Measurements from ENCODE around the gene NPIPA8. TPM values are rescaled to one million over a fixed set of nuclear protein-coding genes. Genes with fewer than 3 reads are reported as not detected.
"Not testable (repeated sequence)": the region's sequence is repeated elsewhere in the genome, so short reads cannot be mapped to it uniquely, and the experiment has no call there.

Gene NPIPA8
- total and polyA plus RNA-seq, 9 of the 15 experiments (the other 6 are each of a cell fraction or from before 2014, with no cell fraction given): 1.8 to 28.9 (median 10.9) TPM

- WGBS (ENCODE audit: insufficient coverage, low coverage, missing lambda C conversion rate): 0% methylated on average over 2 of the region's 15 CpGs
Measured at GRCh38 chr16:18303059-18303706, 33.4 kb downstream of the NPIPA8 start.

GRCh38 chr16:18297714-18298113 is 38.8 kb downstream of the NPIPA8 start:
- FAIRE-seq; H3K4me3 ChIP-seq; H3K9me1 ChIP-seq (ENCODE audit: control insufficient read depth, insufficient read depth, low read length); ATAC-seq; intact Hi-C loops (cut with micrococcal nuclease); H3K9me3 ChIP-seq (replicated peaks; ENCODE audit: control insufficient read depth, insufficient read depth, low read depth, low read length); in situ Hi-C loops (cut with MboI); H2AFZ ChIP-seq (ENCODE audit: low read depth, low read length); H4K20me1 ChIP-seq (replicated peaks; ENCODE audit: control insufficient read depth, insufficient read depth, low read length); H3K36me3 ChIP-seq (ENCODE audit: control insufficient read depth, insufficient read depth, low read length); H3K27me3 ChIP-seq (ENCODE audit: control insufficient read depth in 2 of 2, insufficient read depth in 2 of 2, low read length in 2 of 2); H3K79me2 ChIP-seq (ENCODE audit: control insufficient read depth, insufficient read depth, low read length); POLR2A ChIA-PET; H3K4me1 ChIP-seq (replicated peaks in 1 of 2; ENCODE audit: control insufficient read depth in 2 of 2, insufficient read depth in 2 of 2, low read length in 2 of 2); BruUV-seq (replicated peaks); H3K4me2 ChIP-seq (ENCODE audit: insufficient read depth, low read length); DNase-seq (ENCODE audit: extremely low read depth in 1 of 4, low spot score in 3 of 4); H3K27ac ChIP-seq (ENCODE audit: extremely low read depth, low read depth, low read length); H3K9ac ChIP-seq (ENCODE audit: insufficient read depth in 1 of 2, low read depth in 2 of 2, low read length in 2 of 2); CTCF ChIA-PET (ENCODE audit: low intra/inter-chr PET ratio): not testable (repeated sequence)
- WGBS (ENCODE audit: insufficient coverage, low coverage, missing lambda C conversion rate): no CpG with 5 or more reads among the region's 1 CpG

More at GRCh38 chr16:18303059-18303706, 33.4 kb downstream of the NPIPA8 start:
- H3K4me1 ChIP-seq (replicated peaks in 1 of 2; ENCODE audit: control insufficient read depth in 2 of 2, insufficient read depth in 2 of 2, low read length in 2 of 2); H3K9me3 ChIP-seq (replicated peaks; ENCODE audit: control insufficient read depth, insufficient read depth, low read depth, low read length); FAIRE-seq; CTCF ChIA-PET (ENCODE audit: low intra/inter-chr PET ratio); H3K27ac ChIP-seq (ENCODE audit: extremely low read depth, low read depth, low read length); BruUV-seq (replicated peaks); H4K20me1 ChIP-seq (replicated peaks; ENCODE audit: control insufficient read depth, insufficient read depth, low read length); H3K4me3 ChIP-seq; H3K9me1 ChIP-seq (ENCODE audit: control insufficient read depth, insufficient read depth, low read length); H3K79me2 ChIP-seq (ENCODE audit: control insufficient read depth, insufficient read depth, low read length); intact Hi-C loops (cut with micrococcal nuclease); H3K9ac ChIP-seq (ENCODE audit: insufficient read depth in 1 of 2, low read depth in 2 of 2, low read length in 2 of 2); POLR2A ChIA-PET; H3K27me3 ChIP-seq (ENCODE audit: control insufficient read depth in 2 of 2, insufficient read depth in 2 of 2, low read length in 2 of 2); H3K36me3 ChIP-seq (ENCODE audit: control insufficient read depth, insufficient read depth, low read length); DNase-seq (ENCODE audit: extremely low read depth in 1 of 4, low spot score in 3 of 4); H3K4me2 ChIP-seq (ENCODE audit: insufficient read depth, low read length); H2AFZ ChIP-seq (ENCODE audit: low read depth, low read length); in situ Hi-C loops (cut with MboI); ATAC-seq: not testable (repeated sequence)

GRCh38 chr16:18296931-18297330 is 39.6 kb downstream of the NPIPA8 start:
- POLR2A ChIA-PET; H3K79me2 ChIP-seq (ENCODE audit: control insufficient read depth, insufficient read depth, low read length); H3K9ac ChIP-seq (ENCODE audit: insufficient read depth in 1 of 2, low read depth in 2 of 2, low read length in 2 of 2); DNase-seq (ENCODE audit: extremely low read depth in 1 of 4, low spot score in 3 of 4); H3K27me3 ChIP-seq (ENCODE audit: control insufficient read depth in 2 of 2, insufficient read depth in 2 of 2, low read length in 2 of 2); BruUV-seq (replicated peaks); CTCF ChIA-PET (ENCODE audit: low intra/inter-chr PET ratio); H3K4me3 ChIP-seq; H3K4me2 ChIP-seq (ENCODE audit: insufficient read depth, low read length); H3K4me1 ChIP-seq (replicated peaks in 1 of 2; ENCODE audit: control insufficient read depth in 2 of 2, insufficient read depth in 2 of 2, low read length in 2 of 2); H3K9me3 ChIP-seq (replicated peaks; ENCODE audit: control insufficient read depth, insufficient read depth, low read depth, low read length); ATAC-seq; H3K27ac ChIP-seq (ENCODE audit: extremely low read depth, low read depth, low read length); H3K9me1 ChIP-seq (ENCODE audit: control insufficient read depth, insufficient read depth, low read length); H3K36me3 ChIP-seq (ENCODE audit: control insufficient read depth, insufficient read depth, low read length); FAIRE-seq; intact Hi-C loops (cut with micrococcal nuclease); in situ Hi-C loops (cut with MboI); H4K20me1 ChIP-seq (replicated peaks; ENCODE audit: control insufficient read depth, insufficient read depth, low read length); H2AFZ ChIP-seq (ENCODE audit: low read depth, low read length): not testable (repeated sequence)
- no CpG with 5 or more reads among the region's 7 CpGs for WGBS (ENCODE audit: insufficient coverage, low coverage, missing lambda C conversion rate)

GRCh38 chr16:18294371-18294770 is 42.2 kb downstream of the NPIPA8 start:
- intact Hi-C loops (cut with micrococcal nuclease); H2AFZ ChIP-seq (ENCODE audit: low read depth, low read length); H3K27ac ChIP-seq (ENCODE audit: extremely low read depth, low read depth, low read length); H4K20me1 ChIP-seq (replicated peaks; ENCODE audit: control insufficient read depth, insufficient read depth, low read length); H3K9me1 ChIP-seq (ENCODE audit: control insufficient read depth, insufficient read depth, low read length); H3K4me1 ChIP-seq (replicated peaks in 1 of 2; ENCODE audit: control insufficient read depth in 2 of 2, insufficient read depth in 2 of 2, low read length in 2 of 2); BruUV-seq (replicated peaks); CTCF ChIA-PET (ENCODE audit: low intra/inter-chr PET ratio); H3K79me2 ChIP-seq (ENCODE audit: control insufficient read depth, insufficient read depth, low read length); POLR2A ChIA-PET; FAIRE-seq; in situ Hi-C loops (cut with MboI); DNase-seq (ENCODE audit: extremely low read depth in 1 of 4, low spot score in 3 of 4); H3K9me3 ChIP-seq (replicated peaks; ENCODE audit: control insufficient read depth, insufficient read depth, low read depth, low read length); H3K4me2 ChIP-seq (ENCODE audit: insufficient read depth, low read length); H3K36me3 ChIP-seq (ENCODE audit: control insufficient read depth, insufficient read depth, low read length); H3K27me3 ChIP-seq (ENCODE audit: control insufficient read depth in 2 of 2, insufficient read depth in 2 of 2, low read length in 2 of 2); ATAC-seq; H3K4me3 ChIP-seq; H3K9ac ChIP-seq (ENCODE audit: insufficient read depth in 1 of 2, low read depth in 2 of 2, low read length in 2 of 2): not testable (repeated sequence)
- no CpG with 5 or more reads among the region's 5 CpGs for WGBS (ENCODE audit: insufficient coverage, low coverage, missing lambda C conversion rate)

All from K562 (cell line).